ENCODE data around the gene OBSL1.

Gene OBSL1

DNA sequence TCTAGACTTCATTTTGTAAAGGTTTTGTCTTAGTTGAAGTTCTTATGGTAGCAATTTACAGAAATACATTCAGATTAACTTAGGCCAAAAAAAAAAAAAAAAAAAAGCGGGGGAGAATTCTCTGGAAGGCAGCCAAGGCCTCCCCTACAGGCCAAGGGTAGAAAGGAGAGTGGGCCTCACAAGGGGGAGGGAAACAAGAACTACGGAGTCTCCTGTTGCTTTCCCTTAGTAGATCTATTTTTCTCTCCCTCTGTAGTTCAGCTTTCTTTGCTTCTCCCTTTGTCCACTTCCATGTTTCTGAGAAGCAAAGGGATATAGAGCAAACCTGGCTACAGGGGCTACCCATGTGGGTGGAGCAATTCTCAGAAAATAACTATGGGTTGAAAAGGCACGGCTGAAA lies 23.9 kb upstream of the OBSL1 start:
- H3K27me3 ChIP-seq (ENCODE audit: insufficient read depth, low read length), result no peaks in the 10 kb centered on the region
- H2AFZ ChIP-seq (ENCODE audit: low read length, unreplicated experiment), result peak overlapping the region; percentile 84
- peaks cover 2% of the 10 kb centered on the region for H3K79me2 ChIP-seq (ENCODE audit: control insufficient read depth, insufficient read depth, low read length, unreplicated experiment)
- no peaks in the 10 kb centered on the region for H3K36me3 ChIP-seq (ENCODE audit: insufficient read depth, low read length)
- H3K4me1 ChIP-seq (ENCODE audit: control insufficient read depth, insufficient read depth, low read length, unreplicated experiment), result peaks cover 11% of the 10 kb centered on the region
- H3K4me3 ChIP-seq (ENCODE audit: low read depth, low read length), result no peak overlapping the region
- peak overlapping the region; percentile 11; the same call in 1 of the 2 replicates for H3K27ac ChIP-seq (ENCODE audit: low read depth, low read length)

DNA sequence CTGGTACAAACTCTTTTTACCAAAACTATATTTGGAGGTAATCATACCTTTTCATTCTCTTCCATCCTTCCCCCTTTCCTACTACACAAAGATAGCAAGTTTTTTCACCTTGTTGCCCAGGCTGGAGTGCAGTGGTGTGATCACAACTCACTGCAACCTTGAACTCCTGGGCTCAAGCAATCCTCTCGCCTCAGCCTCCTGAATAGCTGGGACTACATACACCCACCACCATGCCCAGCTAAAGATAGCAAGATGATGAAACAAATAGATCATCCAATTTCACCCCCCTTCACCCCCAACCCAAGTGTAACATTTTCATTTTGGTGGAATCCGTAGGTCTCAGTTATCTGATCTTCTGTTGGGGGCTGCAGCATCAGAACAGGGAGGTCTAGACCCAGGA lies 21.8 kb upstream of the OBSL1 start:
- no peak overlapping the region for H2AFZ ChIP-seq (ENCODE audit: low read length, unreplicated experiment)
- no peak overlapping the region for H3K27ac ChIP-seq (ENCODE audit: low read depth, low read length)
- H3K4me3 ChIP-seq (ENCODE audit: low read depth, low read length), result no peak overlapping the region
- no peaks in the 10 kb centered on the region for H3K79me2 ChIP-seq (ENCODE audit: control insufficient read depth, insufficient read depth, low read length, unreplicated experiment)
- no peaks in the 10 kb centered on the region for H3K27me3 ChIP-seq (ENCODE audit: insufficient read depth, low read length)
- no peaks in the 10 kb centered on the region for H3K36me3 ChIP-seq (ENCODE audit: insufficient read depth, low read length)
- H3K4me1 ChIP-seq (ENCODE audit: control insufficient read depth, insufficient read depth, low read length, unreplicated experiment), result peaks cover 5% of the 10 kb centered on the region

DNA sequence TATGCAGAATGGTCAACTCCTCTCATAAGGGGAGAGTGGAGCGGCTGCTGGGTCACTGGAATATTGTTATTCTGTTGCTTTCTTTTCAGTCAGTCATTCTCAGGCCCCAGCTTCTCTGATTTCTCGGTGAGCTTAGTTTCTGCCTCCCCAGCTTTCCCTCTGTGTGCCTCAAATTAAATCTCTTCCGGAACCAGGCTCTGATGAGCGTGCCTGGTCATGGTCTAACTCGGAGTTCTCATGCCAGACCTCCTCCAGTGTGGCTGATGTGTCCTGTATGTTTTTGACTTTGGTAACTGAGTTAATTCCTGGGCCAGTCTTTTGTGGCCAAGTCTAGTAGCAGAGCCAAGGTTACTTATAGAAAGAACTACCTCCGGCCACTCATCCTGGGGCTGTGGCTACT lies 21.4 kb upstream of the OBSL1 start:
- Histone ChIP-seq H2AFZ (ENCODE audit: low read length, unreplicated experiment) (no peak overlapping the region), H3K27me3 (ENCODE audit: insufficient read depth, low read length) (no peaks in the 10 kb centered on the region), H3K4me1 (ENCODE audit: control insufficient read depth, insufficient read depth, low read length, unreplicated experiment) (peaks cover 5% of the 10 kb centered on the region), H3K27ac (ENCODE audit: low read depth, low read length) (no peak overlapping the region), H3K36me3 (ENCODE audit: insufficient read depth, low read length) (no peaks in the 10 kb centered on the region), H3K4me3 (ENCODE audit: low read depth, low read length) (no peak overlapping the region), H3K79me2 (ENCODE audit: control insufficient read depth, insufficient read depth, low read length, unreplicated experiment) (no peaks in the 10 kb centered on the region)

DNA sequence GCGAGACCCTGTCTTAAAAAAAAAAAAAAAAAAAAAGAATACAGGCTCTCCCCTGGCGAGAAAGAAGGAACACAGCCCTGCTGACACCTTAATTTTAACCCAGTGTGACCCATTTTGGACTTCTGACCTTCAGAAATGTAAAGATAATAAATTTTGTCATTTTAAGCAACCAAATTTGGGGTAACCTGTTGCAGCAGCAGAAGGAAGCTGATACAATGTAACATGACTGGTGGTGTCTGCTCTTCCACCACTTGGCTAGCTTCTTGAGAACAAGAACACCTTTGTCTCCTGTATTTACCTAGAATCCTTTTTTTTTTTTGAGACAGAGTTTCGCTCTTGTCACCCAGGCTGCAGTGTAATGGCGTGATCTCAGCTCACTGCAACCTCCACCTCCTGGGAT lies 19.8 kb upstream of the OBSL1 start:
- H3K4me1 ChIP-seq (ENCODE audit: control insufficient read depth, insufficient read depth, low read length, unreplicated experiment), result no peaks in the 10 kb centered on the region
- H3K27ac ChIP-seq (ENCODE audit: low read depth, low read length), result no peak overlapping the region
- H2AFZ ChIP-seq (ENCODE audit: low read length, unreplicated experiment), result no peak overlapping the region
- no peak overlapping the region for H3K4me3 ChIP-seq (ENCODE audit: low read depth, low read length)
- H3K36me3 ChIP-seq (ENCODE audit: insufficient read depth, low read length), result no peaks in the 10 kb centered on the region
- peaks cover 2% of the 10 kb centered on the region; the same call in 1 of the 2 replicates for H3K27me3 ChIP-seq (ENCODE audit: insufficient read depth, low read length)
- no peaks in the 10 kb centered on the region for H3K79me2 ChIP-seq (ENCODE audit: control insufficient read depth, insufficient read depth, low read length, unreplicated experiment)

DNA sequence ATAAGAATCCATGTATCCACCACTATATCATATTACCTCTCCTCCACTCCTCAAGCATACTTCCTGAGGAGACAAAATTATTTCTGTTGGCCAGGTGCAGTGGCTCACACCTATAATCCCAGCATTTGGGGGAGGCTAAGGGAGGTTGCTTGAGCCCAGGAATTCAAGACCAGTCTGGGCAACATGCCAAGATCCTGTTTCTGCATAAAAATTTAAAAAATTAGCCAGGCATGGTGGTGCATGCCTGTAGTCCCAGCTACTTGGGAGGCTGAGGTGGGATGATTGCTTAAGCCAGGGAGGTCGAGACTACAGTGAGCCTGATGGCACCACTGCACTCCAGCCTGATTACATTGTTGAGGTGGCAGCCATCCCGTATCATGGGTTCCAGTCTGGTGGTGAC lies 10.0 kb upstream of the OBSL1 start:
- Histone ChIP-seq H3K27me3 (ENCODE audit: insufficient read depth, low read length) (peaks cover 11% of the 10 kb centered on the region; the same call in 1 of the 2 replicates), H3K27ac (ENCODE audit: low read depth, low read length) (no peak overlapping the region), H3K4me1 (ENCODE audit: control insufficient read depth, insufficient read depth, low read length, unreplicated experiment) (no peaks in the 10 kb centered on the region), H3K4me3 (ENCODE audit: low read depth, low read length) (no peak overlapping the region), H2AFZ (ENCODE audit: low read length, unreplicated experiment) (no peak overlapping the region), H3K79me2 (ENCODE audit: control insufficient read depth, insufficient read depth, low read length, unreplicated experiment) (no peaks in the 10 kb centered on the region), H3K36me3 (ENCODE audit: insufficient read depth, low read length) (no peaks in the 10 kb centered on the region)

DNA sequence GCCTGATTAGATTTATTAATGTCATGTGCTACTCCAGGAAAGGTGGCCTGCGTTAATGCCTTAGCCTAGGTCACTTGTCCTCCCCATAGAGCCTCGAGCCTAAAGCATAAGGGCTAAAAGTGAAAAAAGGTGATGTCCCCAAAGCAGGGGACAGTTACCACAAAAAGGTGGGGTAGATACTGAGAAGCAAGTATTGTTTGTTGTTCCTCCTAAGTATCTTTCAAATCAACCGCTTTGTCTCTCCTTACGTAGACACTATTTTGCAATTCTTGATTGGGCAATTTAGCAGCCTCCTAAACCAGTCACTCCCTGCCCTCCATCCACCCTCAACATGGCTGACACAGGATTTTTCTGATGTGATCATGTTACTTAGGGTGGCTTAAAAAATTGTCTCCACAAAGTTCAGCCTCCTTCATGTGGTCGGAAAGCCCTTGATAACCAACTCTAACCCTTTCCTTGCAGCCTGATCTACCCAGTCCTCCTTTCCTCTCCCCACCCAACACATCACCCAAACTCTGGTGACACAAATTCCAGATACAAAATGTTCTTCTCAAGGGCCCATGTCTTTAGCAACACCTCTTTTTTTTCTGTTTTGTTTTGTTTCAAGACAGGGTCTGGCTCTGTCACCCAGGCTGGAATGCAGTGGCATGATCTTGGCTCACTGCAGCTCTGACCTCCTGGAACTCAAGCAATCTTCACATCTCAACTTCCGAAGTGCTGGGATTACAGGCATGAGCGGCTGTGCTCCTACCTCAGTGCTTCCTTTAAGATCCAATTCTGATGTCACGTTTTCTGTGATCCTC lies 7.7 kb upstream of the OBSL1 start:
- Histone ChIP-seq H2AFZ (ENCODE audit: low read length, unreplicated experiment) (peak overlapping the region; percentile 77), H3K79me2 (ENCODE audit: control insufficient read depth, insufficient read depth, low read length, unreplicated experiment) (no peaks in the 10 kb centered on the region), H3K4me1 (ENCODE audit: control insufficient read depth, insufficient read depth, low read length, unreplicated experiment) (no peaks in the 10 kb centered on the region), H3K27me3 (ENCODE audit: insufficient read depth, low read length) (peaks cover 4% of the 10 kb centered on the region; the same call in 1 of the 2 replicates), H3K27ac (ENCODE audit: low read depth, low read length) (no peak overlapping the region), H3K4me3 (ENCODE audit: low read depth, low read length) (no peak overlapping the region), H3K36me3 (ENCODE audit: insufficient read depth, low read length) (no peaks in the 10 kb centered on the region)

DNA sequence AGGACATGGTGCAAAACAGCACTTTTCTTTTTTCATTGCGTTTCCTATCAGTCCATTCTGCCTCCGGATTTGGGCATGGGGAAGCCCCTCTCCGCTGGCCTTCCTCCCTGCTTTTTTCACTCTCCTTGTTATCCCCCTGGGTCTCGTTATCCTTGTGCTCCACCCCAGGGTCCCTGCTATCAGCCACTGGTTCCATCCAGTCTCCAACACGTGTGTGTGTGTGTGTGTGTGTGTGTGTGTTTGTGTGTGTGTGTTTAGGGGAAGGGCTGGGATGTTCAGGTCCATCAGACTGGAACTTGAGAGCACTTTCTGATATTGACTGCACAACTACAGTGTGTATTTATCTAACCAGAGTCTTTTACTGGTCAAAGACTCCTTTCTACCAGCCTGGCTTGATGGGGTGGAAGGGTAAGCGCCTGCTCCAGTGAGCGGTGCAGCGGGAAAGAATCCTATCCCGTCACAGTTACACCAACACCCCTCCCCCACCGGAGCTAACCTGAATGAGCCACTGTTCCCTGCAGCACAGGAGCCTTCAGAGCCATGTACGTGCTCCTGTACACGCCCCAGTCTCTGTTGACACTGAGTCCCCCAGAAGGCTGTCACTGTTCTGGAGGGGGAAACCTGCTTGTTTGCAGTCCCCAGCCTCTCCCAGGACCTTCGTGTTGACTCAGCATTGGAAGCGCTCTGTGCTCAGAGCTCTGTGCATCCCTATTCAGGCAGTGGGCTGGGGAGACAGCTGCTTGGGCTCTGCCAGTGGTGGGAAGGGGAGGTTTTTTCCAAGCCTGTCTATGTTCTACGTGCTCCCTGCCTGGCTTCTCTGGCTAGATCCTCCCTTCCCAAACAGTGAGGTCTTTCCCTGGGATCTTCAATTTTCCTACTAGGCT lies 5.4 kb upstream of the OBSL1 start:
- Histone ChIP-seq H3K4me3 (ENCODE audit: low read depth, low read length) (no peak overlapping the region), H3K27me3 (ENCODE audit: insufficient read depth, low read length) (peaks cover 4% of the 10 kb centered on the region; the same call in 1 of the 2 replicates), H3K36me3 (ENCODE audit: insufficient read depth, low read length) (no peaks in the 10 kb centered on the region), H2AFZ (ENCODE audit: low read length, unreplicated experiment) (no peak overlapping the region), H3K4me1 (ENCODE audit: control insufficient read depth, insufficient read depth, low read length, unreplicated experiment) (peaks cover 3% of the 10 kb centered on the region), H3K27ac (ENCODE audit: low read depth, low read length) (no peak overlapping the region), H3K79me2 (ENCODE audit: control insufficient read depth, insufficient read depth, low read length, unreplicated experiment) (no peaks in the 10 kb centered on the region)

DNA sequence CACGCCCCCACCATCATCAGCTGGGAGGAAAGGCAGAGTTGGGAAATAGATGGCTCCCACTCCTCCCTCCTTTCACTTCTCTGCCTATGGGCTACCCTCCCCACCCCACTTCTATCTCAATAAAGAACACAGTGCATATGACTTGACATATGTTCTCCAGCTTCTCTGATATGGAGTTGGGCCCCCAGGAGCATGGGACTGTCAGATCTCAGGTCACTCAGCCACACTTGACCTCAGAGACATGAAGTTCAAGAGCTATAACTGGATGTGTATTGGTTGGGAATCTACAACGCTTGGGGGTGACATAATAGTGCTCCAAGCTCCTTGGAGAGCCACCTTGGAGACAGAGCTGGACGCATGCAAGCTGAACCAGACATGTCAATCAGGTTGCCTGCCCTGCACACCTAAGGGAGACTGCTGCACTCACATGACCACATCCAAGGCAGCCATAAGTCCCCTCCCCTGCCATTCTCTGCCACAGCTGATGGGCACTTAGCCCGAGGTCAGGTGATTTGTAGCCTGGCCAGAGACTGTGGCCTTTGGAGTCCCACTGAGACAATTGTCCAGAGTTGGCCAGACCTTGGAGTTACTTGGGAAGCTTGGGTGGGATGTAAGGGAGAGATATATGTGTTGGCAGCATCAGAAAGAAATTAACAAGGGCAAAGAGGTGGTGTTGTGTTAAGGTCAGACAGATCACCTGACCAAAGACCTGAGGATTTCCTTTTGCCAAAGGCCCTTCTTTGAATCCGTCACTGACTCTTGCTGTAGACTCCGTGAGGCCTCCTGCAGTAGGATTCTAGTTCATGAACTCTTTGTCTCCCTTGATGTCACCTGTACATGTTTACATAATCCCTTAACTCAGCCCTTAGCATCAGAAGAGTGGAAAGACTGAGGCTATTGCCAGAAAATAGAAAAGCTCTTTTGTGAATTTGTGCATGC lies 4.5 kb upstream of the OBSL1 start:
- Histone ChIP-seq H3K36me3 (ENCODE audit: insufficient read depth, low read length) (no peaks in the 10 kb centered on the region), H3K4me1 (ENCODE audit: control insufficient read depth, insufficient read depth, low read length, unreplicated experiment) (peaks cover 7% of the 10 kb centered on the region), H3K79me2 (ENCODE audit: control insufficient read depth, insufficient read depth, low read length, unreplicated experiment) (no peaks in the 10 kb centered on the region), H2AFZ (ENCODE audit: low read length, unreplicated experiment) (no peak overlapping the region), H3K27ac (ENCODE audit: low read depth, low read length) (no peak overlapping the region), H3K27me3 (ENCODE audit: insufficient read depth, low read length) (peaks cover 4% of the 10 kb centered on the region; the same call in 1 of the 2 replicates), H3K4me3 (ENCODE audit: low read depth, low read length) (no peak overlapping the region)

DNA sequence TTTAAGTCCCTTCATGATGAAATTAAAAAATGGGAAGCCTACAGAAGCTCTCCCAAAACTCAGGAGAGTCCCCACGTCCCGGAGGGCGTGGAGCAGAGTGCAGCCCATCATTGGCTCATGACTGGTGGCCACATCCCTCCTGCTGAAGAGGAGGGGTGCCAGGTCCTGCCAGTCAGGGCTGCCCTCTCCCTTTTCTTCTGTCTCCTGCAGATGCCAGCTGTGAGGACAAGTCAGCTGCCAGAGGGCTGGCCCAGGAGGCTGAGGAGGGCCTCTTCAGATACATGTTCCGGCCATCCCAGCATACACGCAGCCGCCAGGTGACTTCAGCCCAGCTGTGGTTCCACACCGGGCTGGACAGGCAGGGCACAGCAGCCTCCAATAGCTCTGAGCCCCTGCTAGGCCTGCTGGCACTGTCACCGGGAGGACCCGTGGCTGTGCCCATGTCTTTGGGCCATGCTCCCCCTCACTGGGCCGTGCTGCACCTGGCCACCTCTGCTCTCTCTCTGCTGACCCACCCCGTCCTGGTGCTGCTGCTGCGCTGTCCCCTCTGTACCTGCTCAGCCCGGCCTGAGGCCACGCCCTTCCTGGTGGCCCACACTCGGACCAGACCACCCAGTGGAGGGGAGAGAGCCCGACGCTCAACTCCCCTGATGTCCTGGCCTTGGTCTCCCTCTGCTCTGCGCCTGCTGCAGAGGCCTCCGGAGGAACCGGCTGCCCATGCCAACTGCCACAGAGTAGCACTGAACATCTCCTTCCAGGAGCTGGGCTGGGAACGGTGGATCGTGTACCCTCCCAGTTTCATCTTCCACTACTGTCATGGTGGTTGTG lies 3.4 kb upstream of the OBSL1 start:
- Histone ChIP-seq H3K4me1 (ENCODE audit: control insufficient read depth, insufficient read depth, low read length, unreplicated experiment) (peaks cover 12% of the 10 kb centered on the region), H3K4me3 (ENCODE audit: low read depth, low read length) (no peak overlapping the region), H3K79me2 (ENCODE audit: control insufficient read depth, insufficient read depth, low read length, unreplicated experiment) (peaks cover 3% of the 10 kb centered on the region), H2AFZ (ENCODE audit: low read length, unreplicated experiment) (no peak overlapping the region), H3K27ac (ENCODE audit: low read depth, low read length) (no peak overlapping the region), H3K36me3 (ENCODE audit: insufficient read depth, low read length) (no peaks in the 10 kb centered on the region), H3K27me3 (ENCODE audit: insufficient read depth, low read length) (peaks cover 4% of the 10 kb centered on the region; the same call in 1 of the 2 replicates)

Data from ACC112 (cell line).